Measurements from ENCODE around the gene PHOX2A.
A peak's percentile ranks its signal among the peaks of the same experiment; 100 is the strongest.
"Not testable (repeated sequence)": the region's sequence is repeated elsewhere in the genome, so short reads cannot be mapped to it uniquely, and the experiment has no call there.

Gene PHOX2A

GRCh38 chr11:72244060-72244360 is at the start of gene PHOX2A:
TSS of gene PHOX2A (minus strand) at chr11:72244176. CDS start at chr11:72244004, 172 bp downstream.
- no peak for DNase-seq (ENCODE audit: low read depth, low spot score)
- Histone ChIP-seq H3K9ac (ENCODE audit: insufficient read length, low read depth) (peak within 1 kb of the TSS; percentile 77), H3K27me3 (ENCODE audit: insufficient read depth, insufficient read length) (peaks cover 27% of the 10 kb centered on the region), H3K9me3 (ENCODE audit: insufficient read depth, low read length) (no peaks in the 10 kb centered on the region), H3K4me3 (ENCODE audit: insufficient read length, low read depth) (peak within 1 kb of the TSS; percentile 47), H3K36me3 (ENCODE audit: insufficient read depth, insufficient read length, low read length) (peaks cover 4% of the 10 kb centered on the region), H3K4me1 (ENCODE audit: insufficient read depth, insufficient read length) (peaks cover 6% of the 10 kb centered on the region)
- TF ChIP-seq SUZ12 (IDR thresholded peaks at IDR 0.05; ENCODE audit: extremely low read depth, insufficient read depth, insufficient read length): no peak
- TF ChIP-seq ZNF274 (IDR thresholded peaks at IDR 0.05; ENCODE audit: low read depth, low read length): no peak
- no peak for TF ChIP-seq YY1 (IDR thresholded peaks at IDR 0.05; ENCODE audit: insufficient read depth, insufficient read length)

GRCh38 chr11:72293391-72293790 is 49.4 kb upstream of the PHOX2A start:
- Histone ChIP-seq H3K4me3 (ENCODE audit: insufficient read length, low read depth) (no peak overlapping the region), H3K27me3 (ENCODE audit: insufficient read depth, insufficient read length) (no peaks in the 10 kb centered on the region), H3K36me3 (ENCODE audit: insufficient read depth, insufficient read length, low read length) (peaks cover 65% of the 10 kb centered on the region), H3K9me3 (ENCODE audit: insufficient read depth, low read length) (no peaks in the 10 kb centered on the region), H3K4me1 (ENCODE audit: insufficient read depth, insufficient read length) (no peaks in the 10 kb centered on the region), H3K9ac (ENCODE audit: insufficient read length, low read depth) (no peak overlapping the region)
- no peak for DNase-seq (ENCODE audit: low read depth, low spot score)
- TF ChIP-seq YY1 (IDR thresholded peaks at IDR 0.05; ENCODE audit: insufficient read depth, insufficient read length): no peak
- TF ChIP-seq ZNF274 (IDR thresholded peaks at IDR 0.05; ENCODE audit: low read depth, low read length): no peak
- no peak for TF ChIP-seq SUZ12 (IDR thresholded peaks at IDR 0.05; ENCODE audit: extremely low read depth, insufficient read depth, insufficient read length)

- no peaks in the 10 kb centered on the region for H3K27me3 ChIP-seq (ENCODE audit: insufficient read depth, insufficient read length)
- peaks cover 54% of the 10 kb centered on the region for H3K36me3 ChIP-seq (ENCODE audit: insufficient read depth, insufficient read length, low read length)
- no peaks in the 10 kb centered on the region for H3K9me3 ChIP-seq (ENCODE audit: insufficient read depth, low read length)
- DNase-seq (ENCODE audit: low read depth, low spot score): no peak
- no peaks in the 10 kb centered on the region for H3K4me1 ChIP-seq (ENCODE audit: insufficient read depth, insufficient read length)
- H3K4me3 ChIP-seq (ENCODE audit: insufficient read length, low read depth): no peak overlapping the region
- TF ChIP-seq YY1 (IDR thresholded peaks at IDR 0.05; ENCODE audit: insufficient read depth, insufficient read length) (no peak), ZNF274 (IDR thresholded peaks at IDR 0.05; ENCODE audit: low read depth, low read length) (no peak), SUZ12 (IDR thresholded peaks at IDR 0.05; ENCODE audit: extremely low read depth, insufficient read depth, insufficient read length) (no peak)
- H3K9ac ChIP-seq (ENCODE audit: insufficient read length, low read depth): no peak overlapping the region
Measured at GRCh38 chr11:72292106-72292785, 48.3 kb upstream of the PHOX2A start.

- not testable (repeated sequence) for DNase-seq (ENCODE audit: low read depth, low spot score); H3K9me3 ChIP-seq (ENCODE audit: insufficient read depth, low read length); H3K4me3 ChIP-seq (ENCODE audit: insufficient read length, low read depth); H3K9ac ChIP-seq (ENCODE audit: insufficient read length, low read depth); H3K4me1 ChIP-seq (ENCODE audit: insufficient read depth, insufficient read length); H3K27me3 ChIP-seq (ENCODE audit: insufficient read depth, insufficient read length)
- H3K36me3 ChIP-seq (ENCODE audit: insufficient read depth, insufficient read length, low read length): peaks cover 39% of the 10 kb centered on the region
Measured at GRCh38 chr11:72290741-72291140, 46.8 kb upstream of the PHOX2A start.

DNA sequence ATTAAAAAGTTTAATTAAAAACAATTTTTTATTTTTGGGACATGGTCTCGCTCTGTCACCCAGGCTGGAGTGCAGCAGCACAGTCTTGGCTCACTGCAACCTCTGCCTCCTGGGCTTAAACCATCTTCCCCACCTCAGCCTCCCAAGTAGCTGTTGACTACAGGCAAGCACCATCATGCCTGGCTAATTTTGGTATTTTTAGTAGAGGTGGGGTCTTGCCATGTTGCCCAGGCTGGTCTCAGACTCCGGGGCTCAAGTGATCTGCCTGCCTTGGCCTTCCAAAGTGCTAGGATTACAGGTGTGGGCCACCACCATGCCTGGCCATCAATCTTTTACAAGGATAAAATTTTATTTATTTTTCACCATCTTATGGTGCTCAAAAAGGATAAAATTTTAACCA is 43.3 kb upstream of the PHOX2A start:
- Histone ChIP-seq H3K36me3 (ENCODE audit: insufficient read depth, insufficient read length, low read length) (peaks cover 6% of the 10 kb centered on the region), H3K27me3 (ENCODE audit: insufficient read depth, insufficient read length) (no peaks in the 10 kb centered on the region), H3K9me3 (ENCODE audit: insufficient read depth, low read length) (no peaks in the 10 kb centered on the region), H3K9ac (ENCODE audit: insufficient read length, low read depth) (no peak overlapping the region), H3K4me3 (ENCODE audit: insufficient read length, low read depth) (no peak overlapping the region), H3K4me1 (ENCODE audit: insufficient read depth, insufficient read length) (no peaks in the 10 kb centered on the region)
- no peak for DNase-seq (ENCODE audit: low read depth, low spot score)
- no peak for TF ChIP-seq SUZ12 (IDR thresholded peaks at IDR 0.05; ENCODE audit: extremely low read depth, insufficient read depth, insufficient read length)
- TF ChIP-seq ZNF274 (IDR thresholded peaks at IDR 0.05; ENCODE audit: low read depth, low read length): no peak
- no peak for TF ChIP-seq YY1 (IDR thresholded peaks at IDR 0.05; ENCODE audit: insufficient read depth, insufficient read length)

GRCh38 chr11:72283947-72284346 is 40.0 kb upstream of the PHOX2A start:
- H3K27me3 ChIP-seq (ENCODE audit: insufficient read depth, insufficient read length): no peaks in the 10 kb centered on the region
- no peak overlapping the region for H3K9ac ChIP-seq (ENCODE audit: insufficient read length, low read depth)
- DNase-seq (ENCODE audit: low read depth, low spot score): no peak
- H3K36me3 ChIP-seq (ENCODE audit: insufficient read depth, insufficient read length, low read length): no peaks in the 10 kb centered on the region
- H3K9me3 ChIP-seq (ENCODE audit: insufficient read depth, low read length): no peaks in the 10 kb centered on the region; the same call in 1 of the 2 replicates
- H3K4me3 ChIP-seq (ENCODE audit: insufficient read length, low read depth): no peak overlapping the region
- H3K4me1 ChIP-seq (ENCODE audit: insufficient read depth, insufficient read length): no peaks in the 10 kb centered on the region
- no peak for TF ChIP-seq SUZ12 (IDR thresholded peaks at IDR 0.05; ENCODE audit: extremely low read depth, insufficient read depth, insufficient read length)
- TF ChIP-seq YY1 (IDR thresholded peaks at IDR 0.05; ENCODE audit: insufficient read depth, insufficient read length): no peak
- TF ChIP-seq ZNF274 (IDR thresholded peaks at IDR 0.05; ENCODE audit: low read depth, low read length): no peak

DNA sequence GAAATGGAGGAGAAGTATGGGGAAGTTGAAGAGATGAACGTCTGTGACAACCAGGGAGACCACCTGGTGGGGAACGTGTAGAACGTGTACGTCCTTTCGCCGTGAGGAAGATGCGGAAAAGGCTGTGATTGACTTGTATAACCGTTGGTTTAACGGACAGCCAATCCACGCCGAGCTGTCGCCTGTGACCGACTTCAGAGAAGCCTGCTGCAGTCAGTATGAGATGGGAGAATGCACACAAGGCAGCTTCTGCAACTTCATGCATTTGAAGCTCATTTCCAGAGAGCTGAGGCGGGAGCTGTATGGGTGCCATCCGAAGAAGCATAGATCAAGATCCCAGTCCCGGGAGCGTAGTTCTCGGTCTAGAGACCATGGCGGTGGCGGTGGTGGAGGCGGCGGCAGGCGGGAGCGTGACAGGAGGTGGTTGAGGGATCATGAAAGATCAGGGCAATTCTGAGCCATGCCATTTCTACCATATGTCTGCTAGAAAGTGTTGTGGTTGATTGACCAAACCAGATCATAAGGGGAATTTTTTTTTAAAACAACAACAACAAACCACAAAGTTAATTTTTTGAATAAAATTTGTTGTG is 36.8 kb upstream of the PHOX2A start:
- no peak for TF ChIP-seq YY1 (IDR thresholded peaks at IDR 0.05; ENCODE audit: insufficient read depth, insufficient read length)
- DNase-seq (ENCODE audit: low read depth, low spot score): no peak
- Histone ChIP-seq H3K9me3 (ENCODE audit: insufficient read depth, low read length) (no peaks in the 10 kb centered on the region; the same call in 1 of the 2 replicates), H3K4me1 (ENCODE audit: insufficient read depth, insufficient read length) (no peaks in the 10 kb centered on the region), H3K36me3 (ENCODE audit: insufficient read depth, insufficient read length, low read length) (no peaks in the 10 kb centered on the region), H3K9ac (ENCODE audit: insufficient read length, low read depth) (no peak overlapping the region), H3K4me3 (ENCODE audit: insufficient read length, low read depth) (no peak overlapping the region), H3K27me3 (ENCODE audit: insufficient read depth, insufficient read length) (no peaks in the 10 kb centered on the region)

Measured in NT2/D1 (cell line).